ENCODE results near the gene ALDH1L1. TPM values are rescaled to one million over a fixed set of nuclear protein-coding genes. Genes with fewer than 3 reads are reported as not detected.

ALDH1L1 gene
- total RNA-seq, 4 donors from 2014 or later: 43.5 to 108 (median 69.0) TPM

DNA sequence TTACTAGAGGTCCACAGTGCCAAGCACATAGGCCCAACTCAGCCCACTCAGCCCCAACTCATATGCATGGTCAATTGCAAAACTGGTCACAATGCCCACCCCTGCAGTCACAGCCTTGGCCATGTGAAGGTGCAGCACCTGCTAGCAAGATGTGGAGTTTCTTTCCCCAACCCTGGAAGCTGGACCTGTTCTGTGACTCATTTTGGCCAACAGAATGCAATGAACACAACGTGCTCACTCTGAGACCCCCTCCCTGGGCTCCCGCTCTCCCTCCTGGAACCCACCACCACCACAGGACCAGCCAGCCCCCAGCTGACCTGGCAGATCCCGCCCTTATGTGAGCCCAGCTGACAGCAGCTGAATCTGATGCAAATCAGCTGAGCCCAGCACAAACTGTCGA, 34.4 kb downstream of the ALDH1L1 start:
- H3K9me3 ChIP-seq: no peaks in the 10 kb centered on the region
- DNase-seq (no peak), ATAC-seq (no peak)
- no peaks in the 10 kb centered on the region for H3K4me1 ChIP-seq
- intact Hi-C loops (cut with DNase I; ENCODE audit: low total_unique reads): no loop called here
- H3K27ac ChIP-seq: no peak overlapping the region
- peaks cover 0 to 16% of the 10 kb centered on the region in 2 donors for H3K36me3 ChIP-seq
- H3K4me3 ChIP-seq: no peak overlapping the region
- TF ChIP-seq POLR2A (IDR thresholded peaks at IDR 0.05): no peak
- TF ChIP-seq, protein P1, sequence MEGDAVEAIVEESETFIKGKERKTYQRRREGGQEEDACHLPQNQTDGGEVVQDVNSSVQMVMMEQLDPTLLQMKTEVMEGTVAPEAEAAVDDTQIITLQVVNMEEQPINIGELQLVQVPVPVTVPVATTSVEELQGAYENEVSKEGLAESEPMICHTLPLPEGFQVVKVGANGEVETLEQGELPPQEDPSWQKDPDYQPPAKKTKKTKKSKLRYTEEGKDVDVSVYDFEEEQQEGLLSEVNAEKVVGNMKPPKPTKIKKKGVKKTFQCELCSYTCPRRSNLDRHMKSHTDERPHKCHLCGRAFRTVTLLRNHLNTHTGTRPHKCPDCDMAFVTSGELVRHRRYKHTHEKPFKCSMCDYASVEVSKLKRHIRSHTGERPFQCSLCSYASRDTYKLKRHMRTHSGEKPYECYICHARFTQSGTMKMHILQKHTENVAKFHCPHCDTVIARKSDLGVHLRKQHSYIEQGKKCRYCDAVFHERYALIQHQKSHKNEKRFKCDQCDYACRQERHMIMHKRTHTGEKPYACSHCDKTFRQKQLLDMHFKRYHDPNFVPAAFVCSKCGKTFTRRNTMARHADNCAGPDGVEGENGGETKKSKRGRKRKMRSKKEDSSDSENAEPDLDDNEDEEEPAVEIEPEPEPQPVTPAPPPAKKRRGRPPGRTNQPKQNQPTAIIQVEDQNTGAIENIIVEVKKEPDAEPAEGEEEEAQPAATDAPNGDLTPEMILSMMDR (IDR thresholded peaks at IDR 0.05 in 4 of 5, conservative IDR thresholded peaks at IDR 0.05 in 1 of 5): no peak
- no peaks in the 10 kb centered on the region for H3K27me3 ChIP-seq
- in situ Hi-C loops (cut with MboI; ENCODE audit: low sequenced_read_pairs in 4 of 4): loop anchor here (10.0 to 25.0 kb wide), 4 partner anchors 49 to 249 kb away; partner anchors contain the start of gene CFAP100 (in 2 of the 4)

DNA sequence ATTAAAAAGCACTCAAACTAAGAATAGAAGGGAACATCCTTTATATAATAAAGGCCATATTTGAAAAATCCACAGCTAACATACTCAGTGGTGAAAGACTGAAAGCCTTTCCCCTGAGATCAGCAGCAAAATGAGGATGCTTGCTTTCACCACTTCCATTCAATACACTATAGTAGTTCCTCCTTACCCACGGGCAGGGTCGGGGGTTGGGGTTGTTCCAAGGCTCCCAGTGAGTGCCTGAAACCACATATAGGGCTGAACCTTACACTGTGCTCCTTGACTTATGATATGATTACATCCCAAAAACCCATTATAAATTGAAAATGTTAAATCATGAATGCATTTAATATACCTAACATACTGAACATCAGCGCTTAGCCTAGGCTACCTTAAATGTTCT, 37.7 kb downstream of the ALDH1L1 start:
- Histone ChIP-seq H3K36me3 (peaks cover 0 to under 1% of the 10 kb centered on the region in 2 donors), H3K27me3 (no peaks in the 10 kb centered on the region), H3K4me3 (no peak overlapping the region), H3K9me3 (no peaks in the 10 kb centered on the region), H3K4me1 (no peaks in the 10 kb centered on the region), H3K27ac (no peak overlapping the region)
- DNase-seq (no peak), ATAC-seq (no peak)
- TF ChIP-seq POLR2A (IDR thresholded peaks at IDR 0.05): no peak
- TF ChIP-seq, protein P1 (IDR thresholded peaks at IDR 0.05 in 4 of 5, conservative IDR thresholded peaks at IDR 0.05 in 1 of 5): no peak
- in situ Hi-C loops (cut with MboI; ENCODE audit: low sequenced_read_pairs in 4 of 4): loop anchor here (10.0 to 25.0 kb wide), 4 partner anchors 52 to 252 kb away; partner anchors contain the start of gene CFAP100 (in 2 of the 4)
- intact Hi-C loops (cut with DNase I; ENCODE audit: low total_unique reads): no loop called here

DNA sequence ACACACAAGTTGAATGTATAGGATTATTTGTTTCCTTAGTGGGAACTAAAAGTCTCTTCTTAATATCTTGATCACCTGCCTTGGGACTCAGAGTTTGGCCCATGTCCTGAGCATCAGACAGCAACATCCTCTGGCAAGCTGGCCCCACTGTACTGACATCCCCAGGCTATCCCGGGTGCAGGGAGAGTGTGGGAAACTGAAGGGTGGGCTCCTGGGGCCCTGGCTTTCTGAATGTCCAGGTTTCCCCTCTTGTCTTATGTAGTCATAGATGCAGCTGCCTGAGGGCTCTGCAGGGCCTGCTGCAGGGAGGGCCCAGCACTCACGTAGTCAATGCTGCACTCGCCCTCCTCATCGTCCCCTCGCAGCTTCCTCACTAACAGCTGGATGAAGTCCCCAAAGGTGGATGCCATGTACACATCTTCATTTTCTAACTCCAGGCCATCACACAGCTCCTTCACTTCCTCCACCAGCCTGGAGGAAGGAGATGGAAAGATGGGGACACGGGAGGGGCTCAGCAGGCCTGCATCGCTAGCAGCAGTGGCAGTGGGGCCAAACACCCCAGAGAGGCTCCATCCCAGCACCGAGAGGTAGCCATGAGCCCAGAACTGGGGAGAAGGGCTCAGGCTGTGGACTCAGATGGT, 42.8 kb downstream of the ALDH1L1 start:
- Histone ChIP-seq H3K4me3 (no peak overlapping the region), H3K4me1 (no peaks in the 10 kb centered on the region), H3K36me3 (peaks cover 0 to 5% of the 10 kb centered on the region in 2 donors), H3K27ac (no peak overlapping the region), H3K9me3 (no peaks in the 10 kb centered on the region), H3K27me3 (no peaks in the 10 kb centered on the region)
- DNase-seq: peak in 1 of 2 donors; percentile 6
- no peak for TF ChIP-seq POLR2A (IDR thresholded peaks at IDR 0.05)
- TF ChIP-seq, protein P1 (IDR thresholded peaks at IDR 0.05 in 4 of 5, conservative IDR thresholded peaks at IDR 0.05 in 1 of 5): no peak
- no peak for ATAC-seq
- intact Hi-C loops (cut with DNase I; ENCODE audit: low total_unique reads) (no loop called here), in situ Hi-C loops (cut with MboI; ENCODE audit: low sequenced_read_pairs in 4 of 4) (loop anchor here in 2 of 4 donors (5.0 to 25.0 kb wide), 2 partner anchors 250 to 255 kb away; partner anchors contain the start of gene CFAP100 (in 2 of the 2))

DNA sequence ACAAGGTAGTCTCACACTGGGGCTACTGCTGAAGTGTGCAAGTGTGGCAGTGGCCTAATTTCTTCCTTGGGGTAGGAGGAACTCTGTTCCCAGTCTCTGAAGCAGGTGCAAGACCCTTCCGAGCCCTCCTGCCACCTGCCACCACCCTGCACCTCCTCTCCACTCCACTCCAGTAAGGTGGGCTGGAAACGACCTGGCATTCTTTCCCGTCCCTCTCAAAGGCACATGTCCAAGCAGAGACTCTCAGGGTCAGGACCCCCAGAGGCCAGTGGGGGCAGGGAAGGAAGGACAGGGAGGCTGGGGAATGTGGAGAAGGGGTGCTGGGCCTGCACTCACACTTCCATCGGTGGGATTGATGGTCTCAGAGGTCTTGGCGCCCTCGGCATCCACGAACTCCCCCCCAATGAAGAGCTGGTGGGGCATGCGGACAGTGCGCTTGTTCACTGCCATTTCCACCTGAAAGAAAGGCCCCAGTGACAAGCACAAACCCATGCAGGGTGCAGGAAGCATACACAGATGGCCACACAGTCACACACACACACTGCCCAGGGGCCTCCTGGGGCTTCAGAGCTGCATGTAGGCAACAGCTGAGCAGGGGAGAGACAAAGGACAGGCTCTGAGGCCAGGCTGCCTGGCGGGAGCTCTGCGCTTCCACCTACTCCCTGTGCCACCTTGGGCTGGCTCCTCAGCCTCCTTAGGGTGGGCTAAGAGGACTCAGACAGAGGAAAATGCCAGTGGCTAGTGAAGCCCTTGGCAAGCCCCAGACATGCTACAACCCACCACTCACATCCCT, 43.8 kb downstream of the ALDH1L1 start:
- intact Hi-C loops (cut with DNase I; ENCODE audit: low total_unique reads): no loop called here
- no peak overlapping the region for H3K4me3 ChIP-seq
- no peaks in the 10 kb centered on the region for H3K4me1 ChIP-seq
- peaks cover 0 to 5% of the 10 kb centered on the region in 2 donors for H3K36me3 ChIP-seq
- peak; percentile 1 to 8 for DNase-seq
- no peaks in the 10 kb centered on the region for H3K9me3 ChIP-seq
- no peaks in the 10 kb centered on the region for H3K27me3 ChIP-seq
- ATAC-seq: no peak
- TF ChIP-seq, protein P1 (IDR thresholded peaks at IDR 0.05 in 4 of 5, conservative IDR thresholded peaks at IDR 0.05 in 1 of 5): no peak
- no peak for TF ChIP-seq POLR2A (IDR thresholded peaks at IDR 0.05)
- in situ Hi-C loops (cut with MboI; ENCODE audit: low sequenced_read_pairs in 4 of 4): loop anchor here in 2 of 4 donors (5.0 to 25.0 kb wide), 2 partner anchors 251 to 256 kb away; partner anchors contain the start of gene CFAP100 (in 2 of the 2)
- no peak overlapping the region for H3K27ac ChIP-seq
